IPS-18c (cell line): ENCODE measurements around the gene COPZ1.

Experiments
- H3K4me3 ChIP-seq: 2 replicates; pipeline ENCODE4 v1.7.0; 2013; ENCODE audit warnings: low read depth, mild to moderate bottlenecking, low read length, moderate library complexity; ENCODE audit not compliant: insufficient read depth
- H3K9me3 ChIP-seq: one replicate; pipeline ENCODE4 v1.6.1; 2013; ENCODE audit warnings: mild to moderate bottlenecking, low read length, moderate library complexity; ENCODE audit not compliant: control insufficient read depth, insufficient read depth

Gene COPZ1

GRCh38 chr12:54292083-54292930, 32.6 kb upstream of the COPZ1 start:
- H3K9me3 ChIP-seq, result no peaks in the 10 kb centered on the region
- H3K4me3 ChIP-seq, result no peak overlapping the region

GRCh38 chr12:54292931-54293241, 32.0 kb upstream of the COPZ1 start:
- no peak overlapping the region for H3K4me3 ChIP-seq
- H3K9me3 ChIP-seq, result no peaks in the 10 kb centered on the region

- H3K9me3 ChIP-seq, result no peaks in the 10 kb centered on the region
- H3K4me3 ChIP-seq, result no peak overlapping the region
Measured at GRCh38 chr12:54294152-54294952, 30.6 kb upstream of the COPZ1 start.

GRCh38 chr12:54294953-54295566, 29.9 kb upstream of the COPZ1 start:
- Histone ChIP-seq H3K4me3 (no peak overlapping the region), H3K9me3 (no peaks in the 10 kb centered on the region)

GRCh38 chr12:54296393-54297099, 28.4 kb upstream of the COPZ1 start:
- Histone ChIP-seq H3K4me3 (no peak overlapping the region), H3K9me3 (no peaks in the 10 kb centered on the region)

GRCh38 chr12:54298904-54299303, 26.0 kb upstream of the COPZ1 start:
- Histone ChIP-seq H3K4me3 (no peak overlapping the region), H3K9me3 (no peaks in the 10 kb centered on the region)

GRCh38 chr12:54299515-54300224, 25.3 kb upstream of the COPZ1 start:
- peak overlapping the region; percentile 57; the same call in 1 of the 2 replicates for H3K4me3 ChIP-seq
- no peaks in the 10 kb centered on the region for H3K9me3 ChIP-seq

- peak overlapping the region; percentile 57 for H3K4me3 ChIP-seq
- H3K9me3 ChIP-seq, result no peaks in the 10 kb centered on the region
Measured at GRCh38 chr12:54300225-54300731, 24.7 kb upstream of the COPZ1 start.

GRCh38 chr12:54300732-54301427, 24.1 kb upstream of the COPZ1 start, which contains the start of gene NFE2:
Gene NFE2 (minus strand): TSS chr12:54301015. CDS start chr12:54295248, 5,767 bp downstream.
- Histone ChIP-seq H3K4me3 (peak within 1 kb of the TSS; percentile 57), H3K9me3 (no peaks in the 10 kb centered on the region)

- no peaks in the 10 kb centered on the region for H3K9me3 ChIP-seq
- H3K4me3 ChIP-seq, result peak overlapping the region; percentile 57
Measured at GRCh38 chr12:54301428-54302048, 23.4 kb upstream of the COPZ1 start.

GRCh38 chr12:54303640-54304039, 21.3 kb upstream of the COPZ1 start:
- no peak overlapping the region for H3K4me3 ChIP-seq
- no peaks in the 10 kb centered on the region for H3K9me3 ChIP-seq

- no peaks in the 10 kb centered on the region for H3K9me3 ChIP-seq
Measured at GRCh38 chr12:54304187-54304810, 20.6 kb upstream of the COPZ1 start.

GRCh38 chr12:54306925-54307741, 17.8 kb upstream of the COPZ1 start:
- H3K4me3 ChIP-seq, result no peak overlapping the region
- H3K9me3 ChIP-seq, result no peaks in the 10 kb centered on the region

More at GRCh38 chr12:54304187-54304810, 20.6 kb upstream of the COPZ1 start:
- peak overlapping the region; percentile 36; the same call in 1 of the 2 replicates for H3K4me3 ChIP-seq

- H3K4me3 ChIP-seq, result no peak overlapping the region
- H3K9me3 ChIP-seq, result no peaks in the 10 kb centered on the region
Measured at GRCh38 chr12:54311051-54311450, 13.9 kb upstream of the COPZ1 start.
